ENCODE results near the gene CSTPP1. TPM values are rescaled to one million over a fixed set of nuclear protein-coding genes. Genes with fewer than 3 reads are reported as not detected.
"Not testable (repeated sequence)": the region's sequence is repeated elsewhere in the genome, so short reads cannot be mapped to it uniquely, and the experiment has no call there.

CSTPP1 gene
- total RNA-seq, 2 experiments from 2014 or later = 12.8 to 14.4 TPM

GRCh38 chr11:46958777-46959176 is 22.2 kb downstream of the CSTPP1 start:
- TF ChIP-seq CTCF (IDR thresholded peaks at IDR 0.05) = no peak
- Mint-ChIP-seq H3K36me3 (ENCODE audit: low read depth) (peaks cover 27% of the 10 kb centered on the region), H3K27ac (no peak overlapping the region), H3K27me3 (no peaks in the 10 kb centered on the region), H3K4me3 (no peak overlapping the region), H3K9me3 (no peaks in the 10 kb centered on the region), H3K4me1 (ENCODE audit: low read depth) (no peaks in the 10 kb centered on the region)
- ATAC-seq (no peak), DNase-seq (no peak)
- POLR2A ChIA-PET = no interaction called here
- CTCF ChIA-PET = no interaction called here
- intact Hi-C loops (cut with micrococcal nuclease) = no loop called here

GRCh38 chr11:46961041-46961440 is 24.5 kb downstream of the CSTPP1 start:
- ChIA-PET POLR2A (no interaction called here), CTCF (no interaction called here)
- Mint-ChIP-seq H3K27ac (no peak overlapping the region), H3K9me3 (no peaks in the 10 kb centered on the region), H3K27me3 (no peaks in the 10 kb centered on the region), H3K4me1 (ENCODE audit: low read depth) (no peaks in the 10 kb centered on the region), H3K36me3 (ENCODE audit: low read depth) (peaks cover 28% of the 10 kb centered on the region), H3K4me3 (no peak overlapping the region)
- DNase-seq (no peak), ATAC-seq (no peak)
- TF ChIP-seq CTCF (IDR thresholded peaks at IDR 0.05) = no peak
- intact Hi-C loops (cut with micrococcal nuclease) = no loop called here

DNA sequence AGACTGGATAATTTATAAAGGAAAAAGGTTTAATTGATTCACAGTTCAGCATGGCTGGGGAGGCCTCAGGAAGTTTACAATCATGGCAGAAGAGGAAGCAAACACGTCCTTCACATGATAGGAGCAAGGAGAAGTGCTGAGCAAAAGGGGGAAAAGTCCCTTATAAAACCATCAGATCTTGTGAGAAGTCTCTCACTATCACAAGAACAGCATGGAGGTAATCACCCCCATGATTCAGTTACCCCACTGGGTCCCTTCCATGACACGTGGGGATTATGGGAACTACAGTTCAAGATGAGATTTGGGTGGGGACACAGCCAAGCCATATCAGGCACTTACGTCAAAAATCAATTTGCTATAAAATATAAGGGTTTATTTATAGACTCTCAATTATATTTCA is 25.3 kb downstream of the CSTPP1 start:
- POLR2A ChIA-PET; H3K4me3 Mint-ChIP-seq; intact Hi-C loops (cut with micrococcal nuclease); CTCF ChIA-PET; H3K27ac Mint-ChIP-seq; H3K9me3 Mint-ChIP-seq; ATAC-seq; H3K4me1 Mint-ChIP-seq (ENCODE audit: low read depth); DNase-seq; H3K27me3 Mint-ChIP-seq: not testable (repeated sequence)
- peaks cover 28% of the 10 kb centered on the region for H3K36me3 Mint-ChIP-seq (ENCODE audit: low read depth)

GRCh38 chr11:46963844-46964243 is 27.3 kb downstream of the CSTPP1 start:
- Mint-ChIP-seq H3K9me3 (no peaks in the 10 kb centered on the region), H3K27ac (no peak overlapping the region), H3K4me1 (ENCODE audit: low read depth) (no peaks in the 10 kb centered on the region), H3K27me3 (no peaks in the 10 kb centered on the region), H3K36me3 (ENCODE audit: low read depth) (peaks cover 24% of the 10 kb centered on the region), H3K4me3 (no peak overlapping the region)
- intact Hi-C loops (cut with micrococcal nuclease) = no loop called here
- DNase-seq (no peak), ATAC-seq (no peak)
- CTCF ChIA-PET = interaction anchor here (1.1 to 1.2 kb wide), 2 partner anchors 16 to 35 kb away, joined by 3 to 4 read pairs; no protein-coding TSS in a partner anchor
- TF ChIP-seq CTCF (IDR thresholded peaks at IDR 0.05) = no peak
- POLR2A ChIA-PET = no interaction called here

- Mint-ChIP-seq H3K36me3 (ENCODE audit: low read depth) (peaks cover 2% of the 10 kb centered on the region), H3K9me3 (no peaks in the 10 kb centered on the region), H3K4me3 (no peak overlapping the region), H3K27ac (no peak overlapping the region), H3K4me1 (ENCODE audit: low read depth) (no peaks in the 10 kb centered on the region), H3K27me3 (no peaks in the 10 kb centered on the region)
- DNase-seq (no peak), ATAC-seq (no peak)
- ChIA-PET POLR2A (interaction anchor here (0.6 kb wide), 1 partner anchor 350 kb away, joined by 3 read pairs; no protein-coding TSS in a partner anchor), CTCF (interaction anchor here (1.3 to 1.4 kb wide), 2 partner anchors 9 to 187 kb away, joined by 3 read pairs; no protein-coding TSS in a partner anchor)
- intact Hi-C loops (cut with micrococcal nuclease) = no loop called here
- no peak for TF ChIP-seq CTCF (IDR thresholded peaks at IDR 0.05)
Observed at GRCh38 chr11:46966773-46967172, 30.2 kb downstream of the CSTPP1 start.

DNA sequence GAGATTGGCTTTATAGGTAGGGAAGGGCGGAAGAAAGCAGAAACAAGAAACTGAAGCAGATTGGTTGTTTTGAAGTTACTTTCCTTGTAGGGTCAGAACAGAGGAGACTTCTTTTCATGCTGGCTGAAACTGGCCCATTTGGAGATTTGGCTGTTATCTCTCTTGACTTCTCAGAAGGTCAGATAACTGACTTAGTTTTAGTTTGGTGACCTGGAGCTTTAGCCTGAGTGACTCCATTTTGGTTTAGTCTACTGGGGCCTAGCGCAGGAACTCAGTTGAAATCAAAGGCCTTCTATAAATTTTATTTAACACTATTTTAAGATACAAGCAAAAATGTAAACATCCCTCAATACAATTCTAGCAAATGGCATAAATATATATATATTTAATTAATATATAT is 31.4 kb downstream of the CSTPP1 start:
- Mint-ChIP-seq H3K27ac (no peak overlapping the region), H3K36me3 (ENCODE audit: low read depth) (peaks cover 3% of the 10 kb centered on the region), H3K27me3 (no peaks in the 10 kb centered on the region), H3K4me1 (ENCODE audit: low read depth) (no peaks in the 10 kb centered on the region), H3K4me3 (no peak overlapping the region), H3K9me3 (no peaks in the 10 kb centered on the region)
- TF ChIP-seq CTCF (IDR thresholded peaks at IDR 0.05) = no peak
- CTCF ChIA-PET = interaction anchor here (1.3 to 1.4 kb wide), 2 partner anchors 11 to 185 kb away, joined by 3 read pairs; no protein-coding TSS in a partner anchor
- POLR2A ChIA-PET = no interaction called here
- DNase-seq = no peak
- intact Hi-C loops (cut with micrococcal nuclease) = no loop called here
- ATAC-seq = no peak
